NCI-H446 (cell line): ENCODE measurements around the gene FZR1.

ENCODE experiments used
- DNase-seq, 2 experiments: peaks; one replicate each; lab custom pipeline; 2025; lab: John Stamatoyannopoulos, UW

Gene FZR1

DNA sequence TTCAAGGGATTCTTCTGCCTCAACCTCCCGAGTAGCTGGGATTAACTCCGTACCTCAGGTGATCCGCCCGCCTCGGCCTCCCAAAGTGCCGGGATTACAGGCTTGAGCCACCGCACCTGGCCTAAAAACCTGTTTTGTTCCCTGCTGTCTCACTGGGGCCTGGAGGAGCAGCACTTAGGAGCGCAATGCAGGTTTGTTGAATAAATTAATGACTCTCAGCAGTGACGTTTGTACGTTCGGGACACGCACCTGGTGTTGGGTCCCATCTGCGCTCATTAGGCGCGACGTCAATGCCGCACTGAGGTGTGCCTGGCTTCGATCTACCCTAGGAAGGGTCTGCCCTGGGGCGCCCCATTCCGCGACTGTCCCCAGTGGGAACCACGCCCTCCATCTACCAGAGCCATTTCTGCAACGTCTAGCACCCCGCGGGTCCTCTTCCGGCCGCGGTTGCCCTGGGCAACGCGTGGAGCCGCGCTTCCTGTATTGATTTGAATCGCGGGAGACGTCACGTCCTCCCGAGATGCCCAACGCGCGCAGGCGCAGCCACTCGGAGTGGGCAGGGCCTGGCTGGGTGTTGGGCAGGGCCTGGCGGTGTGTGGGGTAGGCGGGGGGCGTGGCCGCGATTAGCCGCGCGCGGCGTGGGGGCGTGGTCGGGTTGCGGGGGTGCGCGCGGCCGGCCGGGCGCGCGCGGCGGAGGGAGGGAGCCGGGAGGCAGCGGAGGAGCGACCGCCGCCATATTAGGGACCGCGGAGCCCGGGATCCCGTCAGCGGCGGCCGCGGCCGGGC, at the start of gene FZR1:
FZR1 (plus strand) TSS at position 714 of the 786 bp plus-strand sequence. CDS start 16,679 bp downstream, outside the sequence.
- DNase-seq: peak; percentile 97 to 100

DNA sequence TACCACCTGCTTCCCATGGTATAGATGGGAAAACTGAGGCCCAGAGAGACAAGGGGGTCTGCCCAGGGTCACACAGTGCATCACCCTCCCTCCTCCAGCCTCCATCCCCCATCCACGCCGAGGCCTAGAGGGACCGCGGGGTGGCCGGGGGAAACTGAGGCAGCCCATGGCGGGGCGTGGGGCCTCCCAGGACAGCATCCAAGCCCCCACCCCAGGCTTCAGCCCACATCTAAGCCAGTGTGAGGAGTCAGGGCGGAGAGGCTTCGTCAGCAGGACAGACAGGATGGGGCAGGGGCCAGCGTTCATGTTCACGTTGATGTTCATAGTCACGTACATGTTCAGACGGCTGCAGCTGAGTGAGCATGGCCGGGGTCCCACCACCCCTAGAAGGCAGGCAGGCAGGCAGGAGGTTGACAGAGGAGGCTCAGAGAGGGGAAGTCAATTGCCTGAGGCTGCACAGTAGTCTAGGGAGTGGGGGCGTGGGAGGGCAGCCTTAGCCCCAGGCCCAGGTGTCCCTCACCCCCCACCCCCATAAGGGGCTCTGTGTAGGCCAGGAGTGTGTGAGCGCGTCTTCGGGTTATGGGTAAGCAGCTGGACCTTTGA, 49.1 kb upstream of the FZR1 start:
- DNase-seq: no peak

DNA sequence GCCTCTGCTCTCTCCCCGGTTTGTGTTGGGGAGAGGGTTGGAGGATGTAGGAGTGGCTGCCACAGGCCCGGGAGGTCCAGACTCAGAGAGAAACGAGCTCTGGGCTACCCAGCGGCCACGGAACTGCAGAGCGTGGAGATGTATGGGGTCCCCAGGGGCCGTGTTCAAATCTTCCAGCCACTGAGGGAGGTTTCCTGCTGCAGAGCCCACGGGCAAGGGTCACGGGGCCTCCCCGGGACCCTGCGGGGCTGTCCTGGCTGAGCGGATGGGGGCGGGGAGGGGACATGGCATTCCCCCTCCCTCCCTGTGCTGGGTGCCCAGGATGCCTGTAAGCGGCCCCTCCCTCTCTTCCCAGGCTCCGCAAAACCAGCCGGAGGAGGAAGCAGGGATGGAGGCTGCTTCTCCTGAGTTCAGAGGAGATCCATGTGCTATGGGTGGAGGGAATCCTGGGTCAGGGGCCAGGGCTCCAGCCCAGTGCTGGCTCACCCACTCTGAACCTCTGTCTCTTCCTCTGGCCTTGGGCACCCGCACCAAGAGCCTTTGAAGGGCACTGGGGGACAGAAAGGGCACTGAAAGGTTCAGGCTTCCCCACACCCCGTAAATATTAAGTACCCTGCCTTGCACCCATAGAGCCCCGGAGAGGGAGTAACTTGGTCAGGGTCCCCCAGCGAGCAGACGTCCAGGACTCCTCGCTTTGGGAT, 48.4 kb upstream of the FZR1 start:
- DNase-seq: no peak

GRCh38 chr19:3458229-3459088, 47.7 kb upstream of the FZR1 start:
- no peak for DNase-seq

GRCh38 chr19:3459089-3459881, 46.8 kb upstream of the FZR1 start:
- no peak for DNase-seq

GRCh38 chr19:3459965-3460582, 46.0 kb upstream of the FZR1 start:
- DNase-seq: no peak

DNA sequence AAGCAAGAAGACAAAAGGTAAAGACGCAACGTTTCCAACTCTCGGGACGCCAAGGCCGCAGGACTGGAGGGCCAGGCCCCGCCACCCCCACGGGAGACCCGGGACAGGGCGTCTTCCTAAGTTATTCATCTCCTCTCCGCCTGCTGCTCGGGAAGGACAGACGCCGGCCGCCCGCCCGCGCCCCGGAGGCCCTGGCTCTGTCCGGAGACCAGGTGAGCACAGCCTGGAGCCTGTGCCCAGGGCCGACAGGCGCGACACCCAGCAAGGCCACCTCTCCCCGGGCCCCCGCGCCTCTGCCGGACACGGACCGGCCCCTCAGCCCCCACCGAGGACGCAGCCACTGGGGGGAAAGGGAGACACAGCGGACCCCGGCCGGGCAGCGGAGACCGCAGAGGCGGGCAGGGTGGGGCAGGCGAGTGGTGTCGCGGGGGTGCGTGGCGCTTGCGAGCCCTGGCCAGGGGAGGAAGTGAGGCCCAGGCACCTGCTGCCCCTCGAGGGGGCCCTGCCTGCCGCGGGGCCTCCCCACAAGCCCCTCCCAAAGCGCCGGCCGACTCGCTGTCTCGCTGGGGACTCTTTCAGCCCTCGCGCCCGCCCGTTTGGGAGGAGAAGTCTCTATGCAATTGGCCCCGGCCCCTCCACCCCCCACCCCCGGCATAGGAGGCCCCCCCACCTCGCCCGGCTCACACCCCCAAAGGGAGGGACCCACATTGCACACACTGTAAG, 43.0 kb upstream of the FZR1 start:
- DNase-seq: no peak

DNA sequence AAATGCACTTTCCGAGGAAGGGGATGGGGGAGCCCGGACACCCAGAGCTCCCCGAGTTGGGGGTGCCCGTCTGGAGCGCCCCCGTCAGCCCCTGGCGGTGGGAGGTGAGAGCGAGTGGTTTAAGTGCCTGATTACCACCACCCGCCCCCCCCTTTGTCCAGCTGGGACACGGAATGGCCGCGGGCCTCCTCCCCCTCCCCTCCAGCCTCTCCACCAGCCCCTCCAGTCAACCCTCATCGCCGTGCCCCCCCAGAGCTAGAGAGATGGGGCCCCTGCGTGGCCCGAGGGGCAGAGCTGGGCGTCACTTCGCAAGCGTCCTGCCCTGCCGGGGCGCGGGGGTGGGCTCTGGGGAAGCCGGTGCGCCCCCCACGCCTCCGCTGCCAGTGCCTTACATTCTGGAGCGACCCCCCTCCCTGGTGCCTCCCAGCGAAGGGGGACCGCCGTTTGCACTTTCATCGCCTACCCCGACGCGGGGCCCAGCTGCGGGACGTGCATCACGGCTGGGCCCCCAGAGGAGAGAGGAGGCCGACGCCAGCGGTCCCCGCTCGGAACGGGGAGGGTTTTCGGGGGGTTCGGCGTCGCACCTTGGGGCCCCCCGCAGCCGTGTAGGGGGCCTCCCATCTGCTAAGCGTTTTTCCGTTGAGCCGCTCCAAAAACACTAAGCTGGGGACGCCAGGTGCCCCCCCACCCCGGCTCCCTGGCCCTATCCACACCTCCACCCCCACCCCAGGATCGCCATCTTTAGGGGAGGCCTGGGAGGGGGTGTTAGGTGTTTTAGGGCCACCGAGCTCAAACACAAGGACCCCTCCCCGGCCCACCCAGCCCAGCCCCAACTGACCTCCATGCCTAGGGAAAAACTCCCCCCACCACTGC, 42.2 kb upstream of the FZR1 start:
- DNase-seq: no peak

DNA sequence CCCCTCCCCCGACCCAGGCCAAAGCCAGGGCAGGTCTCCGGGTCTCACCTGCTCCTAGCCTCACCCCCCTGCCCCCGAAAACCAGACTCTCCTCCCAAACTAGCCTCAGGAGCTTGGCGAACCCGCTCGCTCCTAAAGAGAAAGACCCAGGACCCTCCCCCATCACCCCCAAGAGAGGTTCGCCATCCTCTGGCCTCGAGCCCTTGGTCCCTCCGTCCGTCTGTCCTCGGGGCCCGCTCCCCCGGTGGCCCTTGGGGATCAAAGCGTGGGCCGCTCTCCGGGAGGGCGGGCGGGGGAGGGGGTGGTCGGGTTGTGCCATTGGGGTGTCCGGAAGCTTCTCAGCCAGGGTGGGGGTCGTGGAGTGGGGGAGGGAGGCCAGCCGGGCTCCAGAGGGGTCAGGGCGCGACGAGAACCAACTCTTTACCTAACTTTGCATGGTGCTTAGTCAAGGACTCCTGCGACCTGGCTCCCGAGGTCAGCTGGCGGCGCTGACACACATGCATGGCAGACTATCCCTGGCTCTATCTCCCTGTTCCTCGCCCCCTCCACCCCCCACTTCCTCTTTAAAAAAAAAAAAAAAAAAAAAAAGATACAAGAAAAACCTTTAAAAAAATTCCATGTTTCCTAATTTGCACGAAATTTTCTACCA, 41.4 kb upstream of the FZR1 start:
- DNase-seq: no peak

- DNase-seq: no peak
These were observed 40.6 kb upstream of the FZR1 start for GRCh38 chr19:3465552-3465951.

DNA sequence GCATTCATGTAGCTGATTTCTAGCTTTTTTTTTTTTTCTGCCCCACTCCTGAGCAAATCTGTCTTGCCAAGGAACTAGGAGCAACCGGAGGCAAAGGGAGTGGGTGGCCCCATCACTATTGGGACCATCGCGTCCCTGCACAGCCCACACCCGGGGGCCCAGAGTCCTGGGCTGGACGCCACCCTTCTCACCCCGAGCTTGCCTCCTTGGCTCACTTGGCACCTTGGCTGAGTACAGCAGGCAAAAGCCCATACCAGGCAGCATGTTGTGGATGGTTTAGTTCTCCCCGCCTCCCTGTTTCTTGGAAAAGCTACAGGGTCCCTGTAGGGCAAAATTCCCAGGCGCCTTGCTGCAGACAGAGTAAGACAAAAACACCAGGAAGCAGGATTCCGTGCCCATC, 39.5 kb upstream of the FZR1 start:
- DNase-seq: no peak

DNA sequence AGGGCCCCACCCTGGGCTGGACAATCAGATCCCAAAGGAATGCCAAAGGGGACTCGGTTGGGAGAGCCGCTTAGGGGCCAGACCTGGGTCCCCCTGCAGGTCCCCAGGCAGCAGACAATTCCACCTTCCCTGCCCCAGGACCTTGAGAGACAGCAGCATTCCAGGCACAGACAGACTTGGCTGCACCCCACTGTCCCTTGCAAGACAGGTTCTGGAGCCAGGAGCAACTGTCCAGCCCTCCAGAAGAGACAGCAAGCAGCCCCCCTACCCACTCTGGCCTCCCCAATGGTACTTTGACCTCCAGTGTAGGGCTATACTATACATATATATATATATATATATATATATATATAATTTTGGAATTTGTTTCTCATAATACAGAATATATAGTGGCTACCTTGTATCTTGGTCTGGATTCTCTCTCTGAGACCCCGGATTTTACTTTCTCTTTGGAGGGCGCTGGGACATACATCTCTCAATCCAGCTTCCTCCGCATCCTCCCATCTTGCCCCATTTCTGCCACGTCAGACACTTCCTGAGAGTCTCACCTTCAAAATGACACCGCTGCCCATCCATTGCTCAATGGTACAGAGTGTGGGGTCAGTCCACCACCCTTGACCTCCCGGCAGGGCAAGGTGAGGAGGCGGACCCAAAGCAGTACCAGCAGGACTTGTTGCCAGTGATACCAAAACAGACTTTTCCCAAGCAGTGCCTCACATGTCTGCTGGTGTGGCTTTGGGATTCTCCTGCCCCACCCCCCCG, 38.5 kb upstream of the FZR1 start:
- no peak for DNase-seq

- no peak for DNase-seq
These were observed 37.9 kb upstream of the FZR1 start for GRCh38 chr19:3468211-3468610.

- no peak for DNase-seq
These were observed 36.2 kb upstream of the FZR1 start for GRCh38 chr19:3469638-3470499.

GRCh38 chr19:3470500-3471128, 35.5 kb upstream of the FZR1 start:
- no peak for DNase-seq

DNA sequence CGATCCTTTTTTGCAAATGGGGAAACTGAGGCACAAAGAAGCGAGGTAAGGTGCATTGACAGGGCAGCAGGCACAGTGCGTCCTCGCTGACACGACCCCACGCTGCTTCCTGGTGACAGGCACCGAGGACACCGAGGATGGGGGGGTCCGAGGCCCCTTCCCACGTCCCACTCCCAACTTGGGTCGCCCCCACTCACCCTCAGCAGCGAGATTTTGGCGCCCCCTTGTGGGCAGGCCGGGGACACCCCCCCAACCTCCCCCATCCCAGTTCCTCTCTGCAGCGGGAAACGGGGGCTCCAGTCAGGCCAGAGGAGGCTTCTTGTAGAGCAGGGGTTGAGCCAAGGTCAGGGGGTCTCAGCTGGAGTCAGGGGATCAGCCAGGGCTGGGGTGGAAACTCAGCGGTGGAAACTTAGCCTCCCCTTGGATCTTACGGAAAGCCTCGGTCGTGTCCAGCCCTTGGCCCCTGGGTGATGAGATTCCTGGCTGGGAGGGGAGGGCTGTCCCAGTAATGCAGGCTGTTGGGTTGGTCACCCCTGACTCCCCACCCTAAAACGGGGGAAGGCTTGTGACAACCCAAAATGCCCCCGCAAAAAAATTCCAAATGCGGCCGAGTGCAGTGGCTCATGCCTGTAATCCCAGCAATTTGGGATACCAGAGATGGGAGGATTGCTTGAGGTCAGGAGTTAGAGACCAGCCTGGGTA, 34.0 kb upstream of the FZR1 start:
- peak in 1 of 2 experiments; percentile 38 for DNase-seq
